DMS79 (cell line): ENCODE results near the gene RMND5A.

Source experiments
- DNase-seq: peaks from one replicate; lab custom pipeline; 2025; lab: John Stamatoyannopoulos, UW

Gene RMND5A

GRCh38 chr2:86765310-86765695, 45.2 kb downstream of the RMND5A start:
- DNase-seq: no peak

GRCh38 chr2:86768189-86768949, 48.3 kb downstream of the RMND5A start:
- no peak for DNase-seq

GRCh38 chr2:86769838-86770237, 49.7 kb downstream of the RMND5A start:
- DNase-seq: no peak

- DNase-seq: peak; percentile 55
These were observed 50.8 kb downstream of the RMND5A start for GRCh38 chr2:86770816-86771301.

GRCh38 chr2:86772611-86773010, 52.5 kb downstream of the RMND5A start:
- no peak for DNase-seq

- no peak for DNase-seq
These were observed 54.8 kb downstream of the RMND5A start for GRCh38 chr2:86774862-86775261.

- DNase-seq: no peak
These were observed 55.2 kb downstream of the RMND5A start for GRCh38 chr2:86775338-86775737.

GRCh38 chr2:86776532-86776931, 56.4 kb downstream of the RMND5A start:
- DNase-seq: no peak

GRCh38 chr2:86778957-86779356, 58.9 kb downstream of the RMND5A start:
- DNase-seq: no peak

GRCh38 chr2:86779971-86780370, 59.9 kb downstream of the RMND5A start:
- DNase-seq: no peak

- DNase-seq: no peak
These were observed 61.3 kb downstream of the RMND5A start for GRCh38 chr2:86781363-86781762.

- no peak for DNase-seq
These were observed 62.7 kb downstream of the RMND5A start for GRCh38 chr2:86782748-86783147.

GRCh38 chr2:86783615-86784339, 63.7 kb downstream of the RMND5A start:
- DNase-seq: no peak

- DNase-seq: no peak
These were observed 65.4 kb downstream of the RMND5A start for GRCh38 chr2:86785456-86785855.

- no peak for DNase-seq
These were observed 66.0 kb downstream of the RMND5A start for GRCh38 chr2:86786001-86786536.

- DNase-seq: peak; percentile 76
These were observed 67.6 kb downstream of the RMND5A start for GRCh38 chr2:86787736-86788135.

- no peak for DNase-seq
These were observed 68.1 kb downstream of the RMND5A start for GRCh38 chr2:86788165-86788564.

GRCh38 chr2:86788881-86789686, 69.0 kb downstream of the RMND5A start:
- no peak for DNase-seq

GRCh38 chr2:86789687-86790133, 69.6 kb downstream of the RMND5A start:
- no peak for DNase-seq

GRCh38 chr2:86790134-86790675, 70.1 kb downstream of the RMND5A start:
- DNase-seq: no peak

- no peak for DNase-seq
These were observed 70.8 kb downstream of the RMND5A start, which contains the start of gene CD8A for GRCh38 chr2:86790676-86791572. Gene CD8A (minus strand): TSS chr2:86790913. CDS start chr2:86790825, 88 bp downstream.
